Gastrocnemius medialis (tissue), 4 donors: ENCODE results near the gene VPS9D1.

Experiments
- CTCF ChIP-seq, 5 experiments: fragments of 450-650 bp in 3 of 5; fragments of 200-600 bp in 2 of 5; sonication (generic) in 2 of 5; IDR thresholded peaks in 4 of 5; conservative IDR thresholded peaks in 1 of 5; 1 replicate in 4 of 5; 2 replicates in 1 of 5; pipeline ENCODE4 v1.5.1; 2016 to 2019; ENCODE audit warnings: antibody characterized with exemption in 5 of 5, mild to moderate bottlenecking in 3 of 5, moderate library complexity in 3 of 5
- POLR2A ChIP-seq, 2 donors: fragments of 450-650 bp; IDR thresholded peaks; one replicate each; pipeline ENCODE4 v1.6.1; 2017; ENCODE audit warnings: antibody characterized with exemption in 2 of 2, mild to moderate bottlenecking in 2 of 2, moderate library complexity in 2 of 2

- TF ChIP-seq CTCF (IDR thresholded peaks at IDR 0.05 in 4 of 5, conservative IDR thresholded peaks at IDR 0.05 in 1 of 5) (no peak), POLR2A (IDR thresholded peaks at IDR 0.05) (no peak)
These were observed 25.3 kb upstream of the VPS9D1 start for GRCh38 chr16:89746043-89746442.
